H1 (cell line): ENCODE data around the gene INPP5J. TPM values are rescaled to one million over a fixed set of nuclear protein-coding genes. Genes with fewer than 3 reads are reported as not detected.
"Not testable (repeated sequence)": the region's sequence is repeated elsewhere in the genome, so short reads cannot be mapped to it uniquely, and the experiment has no call there.

Experiments
- CTCF ChIA-PET: fragments of 300-600 bp; sonication (Branson Sonifier 250); formaldehyde crosslinking; loops from one replicate; lab custom pipeline; 2021; ENCODE audit not compliant: partially characterized antibody; lab: Charles Lee
- POLR2A ChIA-PET: fragments of 300-600 bp; sonication (Branson Sonifier 250); formaldehyde crosslinking; loops from one replicate; lab custom pipeline; 2021; ENCODE audit warnings: inconsistent platforms; ENCODE audit not compliant: partially characterized antibody; lab: Charles Lee
- DNase-seq, 2 experiments: peaks; one replicate each; pipeline versions ENCODE4 v3.0.0 to v3.0.0-alpha.2; 2010 to 2022; ENCODE audit warnings: low spot score in 2 of 2, low read depth in 1 of 2, mixed read lengths in 1 of 2
- FAIRE-seq: peaks from 2 replicates; lab custom pipeline; 2011; peaks lifted over from hg19 to GRCh38; lab: Jason Lieb, UNC
- H2AFZ ChIP-seq: 2 replicates; pipeline ENCODE4 v1.8.1; 2012; ENCODE audit warnings: low read length, inconsistent platforms
- H2AK5ac ChIP-seq: 2 replicates; pipeline ENCODE4 v1.6.1; 2013; ENCODE audit warnings: low read depth, low read length
- H2BK120ac ChIP-seq: replicated peaks from 2 replicates; pipeline ENCODE3; 2013; ENCODE audit warnings: low read depth, low read length, inconsistent platforms
- H2BK12ac ChIP-seq: 2 replicates; pipeline ENCODE4 v1.6.1; 2013; ENCODE audit warnings: low read depth, low read length
- H2BK15ac ChIP-seq: 2 replicates; pipeline ENCODE4 v1.6.1; 2013; ENCODE audit warnings: low read length
- H2BK20ac ChIP-seq: 2 replicates; pipeline ENCODE4 v1.6.1; 2013; ENCODE audit warnings: low read length
- H2BK5ac ChIP-seq: 2 replicates; pipeline ENCODE4 v1.6.1; 2013; ENCODE audit warnings: low read depth, low read length
- H3K14ac ChIP-seq: 2 replicates; pipeline ENCODE4 v1.6.1; 2013; ENCODE audit warnings: inconsistent platforms; ENCODE audit not compliant: insufficient read length
- H3K18ac ChIP-seq: 2 replicates; pipeline ENCODE4 v1.6.1; 2013; ENCODE audit warnings: low read length; ENCODE audit errors: extremely low read depth
- H3K23ac ChIP-seq: 2 replicates; pipeline ENCODE4 v1.6.1; 2013; ENCODE audit warnings: inconsistent platforms; ENCODE audit not compliant: insufficient read length
- H3K23me2 ChIP-seq: 2 replicates; pipeline ENCODE4 v1.6.1; 2013; ENCODE audit warnings: low read depth, low read length
- H3K27ac ChIP-seq: 2 replicates; pipeline ENCODE4 v1.6.1; 2011; ENCODE audit warnings: low read depth, low read length, inconsistent platforms
- H3K27me3 ChIP-seq, 4 experiments: replicated peaks in 1 of 4; 1 replicate in 1 of 4; 2 replicates in 3 of 4; pipeline versions ENCODE4 v1.6.1 to v1.8.1; 2011 to 2013; ENCODE audit warnings: low read length in 3 of 4, mild to moderate bottlenecking in 3 of 4, inconsistent platforms in 2 of 4, mixed read lengths in 2 of 4, moderate library complexity in 1 of 4; ENCODE audit not compliant: control insufficient read depth in 3 of 4, insufficient read depth in 3 of 4; ENCODE audit errors: extremely low read depth in 1 of 4
- H3K36me3 ChIP-seq, 4 experiments: 2 replicates each; pipeline versions ENCODE4 v1.6.1 to v1.8.1; 2011 to 2013; ENCODE audit warnings: mild to moderate bottlenecking in 4 of 4, low read length in 3 of 4, moderate library complexity in 2 of 4, control low read depth in 1 of 4, inconsistent platforms in 1 of 4; ENCODE audit not compliant: insufficient read depth in 4 of 4, control insufficient read depth in 2 of 4
- H3K4ac ChIP-seq: replicated peaks from 2 replicates; pipeline ENCODE3; 2013; ENCODE audit warnings: low read length, low read depth, mixed read lengths, inconsistent platforms; ENCODE audit not compliant: insufficient read length
- H3K4me1 ChIP-seq, 4 experiments: replicated peaks in 1 of 4; 1 replicate in 1 of 4; 2 replicates in 3 of 4; pipeline versions ENCODE4 v1.6.1 to v1.8.1; 2011 to 2013; ENCODE audit warnings: low read length in 3 of 4, inconsistent platforms in 2 of 4, mixed read lengths in 1 of 4; ENCODE audit not compliant: insufficient read depth in 4 of 4, control insufficient read depth in 3 of 4
- H3K4me2 ChIP-seq, 2 experiments: 2 replicates each; pipeline versions ENCODE4 v1.6.1 to v1.8.1; 2011 to 2013; ENCODE audit warnings: low read depth in 2 of 2, low read length in 2 of 2, control low read depth in 1 of 2, inconsistent platforms in 1 of 2, mild to moderate bottlenecking in 1 of 2; ENCODE audit not compliant: insufficient read depth in 1 of 2
- H3K4me3 ChIP-seq, 4 experiments: fragments of 200-600, 300-600 bp in 1 of 4; sonication (generic), shearing (Covaris generic), sonication (Bioruptor Twin) in 1 of 4; 2 replicates each; pipeline versions ENCODE4 v1.5.1 to v1.8.1; 2011 to 2016; ENCODE audit warnings: low read length in 4 of 4, low read depth in 3 of 4, control low read depth in 2 of 4, inconsistent platforms in 2 of 4, mild to moderate bottlenecking in 2 of 4, mixed read lengths in 1 of 4, moderate library complexity in 1 of 4; ENCODE audit not compliant: insufficient read depth in 2 of 4; ENCODE audit errors: extremely low read depth in 1 of 4
- H3K56ac ChIP-seq: replicated peaks from 2 replicates; pipeline ENCODE3; 2013; ENCODE audit warnings: low read depth, mild to moderate bottlenecking, mixed read lengths, low read length, inconsistent platforms; ENCODE audit not compliant: insufficient read length
- H3K79me1 ChIP-seq: 2 replicates; pipeline ENCODE4 v1.6.1; 2013; ENCODE audit warnings: low read depth, low read length, control low read depth
- H3K79me2 ChIP-seq, 2 experiments: 2 replicates each; pipeline versions ENCODE4 v1.6.1 to v1.8.1; 2012 to 2013; ENCODE audit warnings: low read length in 2 of 2, mild to moderate bottlenecking in 2 of 2, inconsistent platforms in 1 of 2; ENCODE audit not compliant: insufficient read depth in 2 of 2, control insufficient read depth in 1 of 2
- H3K9ac ChIP-seq, 4 experiments: replicated peaks in 1 of 4; 1 replicate in 1 of 4; 2 replicates in 3 of 4; pipeline versions ENCODE4 v1.6.1 to v1.8.1; 2011 to 2013; ENCODE audit warnings: low read depth in 3 of 4, low read length in 3 of 4, control low read depth in 2 of 4, mild to moderate bottlenecking in 2 of 4, moderate library complexity in 2 of 4, inconsistent platforms in 1 of 4; ENCODE audit errors: extremely low read depth in 1 of 4
- H3K9me3 ChIP-seq, 2 experiments: 2 replicates each; pipeline versions ENCODE4 v1.6.1 to v1.8.1; 2012 to 2013; ENCODE audit warnings: mild to moderate bottlenecking in 2 of 2, moderate library complexity in 2 of 2, control low read depth in 1 of 2, inconsistent platforms in 1 of 2, low read depth in 1 of 2, low read length in 1 of 2, mixed read lengths in 1 of 2; ENCODE audit not compliant: insufficient read depth in 2 of 2
- H4K20me1 ChIP-seq, 2 experiments: replicated peaks in 1 of 2; 2 replicates each; pipeline versions ENCODE3 to v1.8.1; 2011 to 2013; ENCODE audit warnings: inconsistent platforms in 2 of 2, low read length in 2 of 2, mild to moderate bottlenecking in 1 of 2; ENCODE audit not compliant: insufficient read depth in 2 of 2, control insufficient read depth in 1 of 2
- H4K5ac ChIP-seq: 2 replicates; pipeline ENCODE4 v1.6.1; 2013; ENCODE audit warnings: low read length, low read depth, mixed read lengths, inconsistent platforms; ENCODE audit not compliant: insufficient read length
- H4K8ac ChIP-seq: 2 replicates; pipeline ENCODE4 v1.8.0; 2013; ENCODE audit warnings: mild to moderate bottlenecking, moderate library complexity, low read length, inconsistent platforms; ENCODE audit not compliant: insufficient read depth; ENCODE audit errors: extremely low read depth
- H4K91ac ChIP-seq: replicated peaks from 2 replicates; pipeline ENCODE3; 2013; ENCODE audit warnings: low read length, mixed read lengths, inconsistent platforms; ENCODE audit not compliant: insufficient read length
- WGBS, 2 experiments: shearing (Covaris generic) in 1 of 2; methylation state at CpG; one replicate each; pipeline versions ENCODE4 v1.1.6 to v1.1.7; 2013 to 2015; ENCODE audit warnings: low lambda C conversion rate in 2 of 2, mixed read lengths in 2 of 2, inconsistent platforms in 1 of 2, low coverage in 1 of 2, missing lambda C conversion rate in 1 of 2; ENCODE audit not compliant: insufficient replicate concordance in 2 of 2, insufficient coverage in 1 of 2, insufficient read length in 1 of 2; ENCODE audit errors: extremely low coverage in 1 of 2, missing lambda C conversion rate in 1 of 2; 5-methylcytosine and 5-hydroxymethylcytosine counted together
- polyA plus RNA-seq, 7 experiments: library from polyadenylated mRNA; depleted of rRNA in 3 of 7; stranded (reverse) in 5 of 7; unstranded in 2 of 7; fragments of >200 nt in 5 of 7; fragments of 200-250 nt in 2 of 7; gene quantifications; 1 replicate in 5 of 7; 2 replicates in 1 of 7; 4 replicates in 1 of 7; pipeline versions ENCODE4 v1.2.1 to v1.2.3, GENCODE V29; 2011 to 2013; ENCODE audit warnings: missing spikeins in 2 of 7, mixed read lengths in 2 of 7
- total RNA-seq: library from RNA; stranded (reverse); fragmentation: NEBNext Ultra II Directional; extraction: Animal tissue kit (Norgen Biotek cat#: 25700); gene quantifications from 2 replicates; pipeline ENCODE4 v1.2.1, GENCODE V29; 2021

Gene INPP5J
- total and polyA plus RNA-seq, 2 of the 8 experiments (the other 6 are each of a cell fraction or from before 2014, with no cell fraction given) = 5.4 to 6.0 TPM

GRCh38 chr22:31073545-31074145 lies 49.1 kb upstream of the INPP5J start:
- not testable (repeated sequence) for H2BK20ac ChIP-seq, H3K4me1 ChIP-seq, H3K9ac ChIP-seq, H2BK120ac ChIP-seq, H3K79me1 ChIP-seq, H3K27ac ChIP-seq, H3K4me2 ChIP-seq, H3K56ac ChIP-seq, H3K4ac ChIP-seq, H3K4me3 ChIP-seq, H3K23me2 ChIP-seq, H3K79me2 ChIP-seq, H2BK15ac ChIP-seq, H2AFZ ChIP-seq, H3K9me3 ChIP-seq, H4K20me1 ChIP-seq, H3K36me3 ChIP-seq, H2BK12ac ChIP-seq, H3K14ac ChIP-seq, H3K27me3 ChIP-seq, H4K5ac ChIP-seq, FAIRE-seq, H2BK5ac ChIP-seq, H4K91ac ChIP-seq, H2AK5ac ChIP-seq, H3K18ac ChIP-seq, H4K8ac ChIP-seq, DNase-seq, H3K23ac ChIP-seq
- ChIA-PET CTCF (interaction anchor here (2.1 to 2.8 kb wide), 2 partner anchors 9 to 15 kb away, joined by 7 to 9 read pairs; no protein-coding TSS in a partner anchor), POLR2A (interaction anchor here (0.8 to 3.4 kb wide), 3 partner anchors 9 to 105 kb away, joined by 3 to 10 read pairs (median 3); partner anchors contain the start of genes MORC2 and TUG1)
- 82% methylated on average over 5 of the region's 5 CpGs; no CpG with 5 or more reads in 1 of the 2 experiments for WGBS, 2 experiments
